Posterior cingulate gyrus (tissue), 11 donors: ENCODE results near the gene SH3PXD2B.
"Not testable (repeated sequence)": the region's sequence is repeated elsewhere in the genome, so short reads cannot be mapped to it uniquely, and the experiment has no call there.

Experiments used
- DNase-seq, 10 donors: peaks; one replicate each; pipeline versions ENCODE4 v3.0.0 to v3.0.0-alpha.2; 2020 to 2021; ENCODE audit warnings: mixed read lengths in 3 of 10
- intact Hi-C: fragments of 100-400 bp; cut with DNase I; formaldehyde crosslinking; loops from one replicate; pipeline ENCODE4 v1.15.1; 2023

Gene SH3PXD2B

GRCh38 chr5:172383191-172383802 lies 71.0 kb downstream of the SH3PXD2B start:
- no peak for DNase-seq
- intact Hi-C loops = no loop called here

GRCh38 chr5:172380987-172381643 lies 73.2 kb downstream of the SH3PXD2B start:
- intact Hi-C loops = no loop called here
- peak; percentile 75 to 98 (median 88) for DNase-seq

GRCh38 chr5:172380301-172380986 lies 73.9 kb downstream of the SH3PXD2B start:
- intact Hi-C loops = no loop called here
- no peak for DNase-seq

- intact Hi-C loops = no loop called here
- DNase-seq = no peak
Measured at GRCh38 chr5:172379481-172379880, 74.8 kb downstream of the SH3PXD2B start.

- intact Hi-C loops = no loop called here
- DNase-seq = peak in 1 of 10 donors; percentile 41
Measured at GRCh38 chr5:172377856-172378255, 76.5 kb downstream of the SH3PXD2B start.

- intact Hi-C loops = no loop called here
- no peak for DNase-seq
Measured at GRCh38 chr5:172377438-172377837, 76.9 kb downstream of the SH3PXD2B start.

GRCh38 chr5:172374783-172375182 lies 79.5 kb downstream of the SH3PXD2B start:
- no peak for DNase-seq
- intact Hi-C loops = no loop called here

GRCh38 chr5:172373680-172374079 lies 80.6 kb downstream of the SH3PXD2B start:
- intact Hi-C loops = no loop called here
- DNase-seq = no peak

GRCh38 chr5:172371684-172372083 lies 82.6 kb downstream of the SH3PXD2B start:
- DNase-seq = no peak

GRCh38 chr5:172370648-172371545 lies 83.4 kb downstream of the SH3PXD2B start:
- no peak for DNase-seq
- intact Hi-C loops = no loop called here

More at GRCh38 chr5:172371684-172372083, 82.6 kb downstream of the SH3PXD2B start:
- intact Hi-C loops = no loop called here

- intact Hi-C loops = no loop called here
- DNase-seq = peak in 2 of 10 donors; percentile 38 to 47
Measured at GRCh38 chr5:172370237-172370640, 84.1 kb downstream of the SH3PXD2B start.

- intact Hi-C loops = loop anchor here (10.0 kb wide), 1 partner anchor 326 kb away; no protein-coding TSS in a partner anchor
- DNase-seq = not testable (repeated sequence)
Measured at GRCh38 chr5:172368699-172369098, 85.6 kb downstream of the SH3PXD2B start.

GRCh38 chr5:172365948-172366608 lies 88.2 kb downstream of the SH3PXD2B start:
- intact Hi-C loops = loop anchor here (10.0 kb wide), 1 partner anchor 329 kb away; no protein-coding TSS in a partner anchor
- no peak for DNase-seq

- peak in 7 of 10 donors; percentile 28 to 90 (median 63) for DNase-seq
- intact Hi-C loops = loop anchor here (10.0 kb wide), 1 partner anchor 330 kb away; no protein-coding TSS in a partner anchor
Measured at GRCh38 chr5:172364773-172365172, 89.6 kb downstream of the SH3PXD2B start.

GRCh38 chr5:172362755-172363154 lies 91.6 kb downstream of the SH3PXD2B start:
- peak in 1 of 10 donors; percentile 8 for DNase-seq
- intact Hi-C loops = loop anchor here (10.0 kb wide), 1 partner anchor 332 kb away; no protein-coding TSS in a partner anchor

GRCh38 chr5:172361566-172362238 lies 92.6 kb downstream of the SH3PXD2B start:
- intact Hi-C loops = loop anchor here (10.0 kb wide), 1 partner anchor 333 kb away; no protein-coding TSS in a partner anchor
- DNase-seq = peak in 1 of 10 donors; percentile 37

- intact Hi-C loops = no loop called here
- DNase-seq = peak in 1 of 10 donors; percentile 60
Measured at GRCh38 chr5:172358345-172358744, 96.0 kb downstream of the SH3PXD2B start.

- intact Hi-C loops = no loop called here
- DNase-seq = no peak
Measured at GRCh38 chr5:172356527-172356926, 97.8 kb downstream of the SH3PXD2B start.

- intact Hi-C loops = no loop called here
- DNase-seq = no peak
Measured at GRCh38 chr5:172356047-172356446, 98.3 kb downstream of the SH3PXD2B start.
